GM08714 (cell line): ENCODE data around the gene MBD3.
"Not testable (repeated sequence)": the region's sequence is repeated elsewhere in the genome, so short reads cannot be mapped to it uniquely, and the experiment has no call there.

Experiments used
- H3K4me3 ChIP-seq: fragments of 200-500 bp; sonication (Bioruptor generic); 2 replicates; pipeline ENCODE4 v1.5.1; 2014; ENCODE audit warnings: mild to moderate bottlenecking, low read length, inconsistent platforms
- ZNF274 ChIP-seq: IDR thresholded peaks from 2 replicates; pipeline ENCODE4 v1.6.1; 2012; ENCODE audit warnings: mild to moderate bottlenecking, low read depth, low read length

MBD3 gene

DNA sequence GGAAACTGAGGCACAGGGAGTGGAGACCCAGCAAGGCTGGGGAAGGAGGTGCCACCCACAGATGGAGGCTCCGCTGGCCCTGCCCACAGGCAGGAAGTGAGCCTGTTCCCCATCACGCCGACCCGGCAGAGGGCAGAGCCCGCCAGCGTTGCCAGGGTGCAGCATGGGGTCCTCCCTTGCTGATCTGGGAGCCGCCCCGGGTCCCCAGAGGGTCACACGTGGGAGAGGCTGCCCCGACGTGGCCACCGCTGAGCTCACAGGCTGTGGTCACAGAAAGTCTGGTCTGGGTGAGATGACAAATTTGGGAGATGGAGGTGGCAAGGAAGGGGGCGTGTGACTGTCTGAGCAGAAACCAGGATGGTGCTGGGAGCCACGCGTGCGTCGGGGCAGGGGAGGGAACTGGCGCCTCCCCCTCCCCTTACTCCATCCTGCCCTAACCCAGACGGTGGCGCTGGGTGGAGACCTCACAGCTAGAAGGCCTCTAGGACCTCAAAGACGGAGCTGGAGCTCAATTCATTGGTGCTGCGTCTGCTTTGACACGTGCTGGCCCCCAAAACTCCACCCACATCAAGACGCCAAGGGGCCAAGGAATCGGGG is 32.3 kb downstream of the MBD3 start:
- TF ChIP-seq ZNF274 = no peak
- no peak overlapping the region for H3K4me3 ChIP-seq

DNA sequence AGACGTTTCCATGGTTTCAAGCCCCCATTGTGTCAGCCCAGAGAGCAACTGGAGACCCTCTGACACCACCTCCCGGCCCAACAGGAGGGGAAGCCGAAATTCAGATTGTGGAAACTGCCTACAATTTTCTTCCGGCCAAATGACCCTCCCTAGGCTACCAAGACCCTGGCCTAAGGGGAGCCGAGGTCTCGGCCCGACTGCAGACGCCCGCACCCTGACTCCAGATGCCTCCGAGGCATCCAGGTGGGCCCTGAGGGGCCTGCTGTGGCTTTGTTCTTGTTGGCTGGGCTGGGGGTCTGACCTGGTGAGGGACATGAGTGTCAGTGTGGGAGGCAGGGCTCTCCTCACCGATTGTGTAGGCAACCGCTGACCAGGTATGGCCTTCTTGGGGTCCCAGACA is 34.1 kb downstream of the MBD3 start:
- no peak overlapping the region for H3K4me3 ChIP-seq
- TF ChIP-seq ZNF274 = no peak

DNA sequence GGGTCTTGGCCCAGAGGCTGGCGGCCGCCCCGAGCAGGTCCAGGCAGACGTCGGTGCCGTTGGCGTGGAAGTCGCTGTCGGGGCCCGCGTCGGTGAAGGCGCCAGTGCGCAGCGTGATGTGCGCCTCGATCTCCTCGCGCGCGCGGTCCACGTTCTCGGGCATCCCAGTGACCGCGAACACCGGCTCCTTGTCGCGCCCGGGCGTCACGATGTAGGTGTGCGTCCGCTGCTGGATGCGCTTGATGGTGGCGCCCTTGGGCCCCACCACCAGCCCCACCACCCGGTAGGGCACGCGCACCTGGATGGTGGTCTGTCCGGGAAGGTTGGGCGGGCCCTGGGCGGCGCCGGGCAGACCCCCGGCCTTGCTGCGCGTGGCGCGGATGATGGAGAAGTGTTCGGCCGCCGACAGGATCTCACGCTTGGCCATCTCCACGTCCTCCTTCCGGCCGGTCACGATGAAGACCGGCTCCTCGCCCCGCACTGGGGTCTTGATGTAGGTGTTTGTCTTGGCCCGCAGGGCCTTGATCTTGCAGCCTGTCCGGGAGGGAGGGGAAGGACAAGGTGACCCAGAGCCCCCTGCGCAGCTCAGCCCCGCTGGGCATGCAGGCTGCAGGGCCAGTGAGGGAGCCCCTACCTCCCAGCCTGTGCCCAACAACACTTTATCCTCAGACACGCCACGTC is 36.1 kb downstream of the MBD3 start:
- TF ChIP-seq ZNF274 = no peak
- no peak overlapping the region for H3K4me3 ChIP-seq

DNA sequence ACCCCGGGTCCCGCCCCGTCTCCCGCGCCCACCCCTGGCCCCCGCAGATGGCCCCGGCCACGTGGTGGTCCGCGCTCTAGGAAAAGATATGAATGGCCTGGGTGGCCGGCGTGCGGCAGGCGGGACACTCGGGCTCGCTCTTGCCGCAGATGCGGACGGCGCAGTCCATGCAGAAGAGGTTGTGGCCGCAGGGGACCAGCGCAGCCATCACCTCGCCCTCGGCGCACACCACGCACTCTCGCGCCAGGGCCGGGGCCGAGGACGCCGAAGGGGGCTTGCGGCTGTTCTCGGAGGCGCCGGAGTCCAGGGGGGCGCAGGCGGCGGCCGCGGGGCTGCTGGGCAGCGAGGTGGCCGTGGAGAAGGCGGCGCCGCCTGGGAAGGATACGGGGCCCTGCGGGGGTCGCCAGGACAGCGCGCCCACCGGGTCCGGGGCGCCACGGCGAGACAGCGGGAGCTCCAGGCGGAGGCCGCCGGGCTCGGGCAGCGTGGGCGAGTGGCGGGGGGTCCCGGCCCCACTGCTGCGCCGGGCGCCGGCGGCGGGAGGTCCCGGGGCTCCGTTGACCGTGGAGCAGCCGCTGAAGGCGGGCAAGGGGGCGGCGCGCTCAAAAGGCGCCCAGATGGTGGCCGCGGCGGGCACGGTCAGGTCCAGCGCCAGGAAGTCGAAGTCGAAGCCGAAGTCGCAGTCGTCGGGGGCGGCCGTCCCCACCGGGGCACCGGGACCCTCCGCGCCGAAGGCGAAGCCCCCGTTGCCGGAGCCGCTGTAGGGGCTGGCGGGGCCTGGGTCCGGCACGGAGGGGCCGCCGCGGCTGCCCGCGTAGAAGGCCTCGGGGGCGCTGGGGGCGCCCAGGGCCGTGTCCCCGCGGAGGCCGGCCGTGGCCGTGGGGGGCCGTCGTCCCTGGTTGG is 36.9 kb downstream of the MBD3 start:
- no peak for TF ChIP-seq ZNF274
- no peak overlapping the region for H3K4me3 ChIP-seq

DNA sequence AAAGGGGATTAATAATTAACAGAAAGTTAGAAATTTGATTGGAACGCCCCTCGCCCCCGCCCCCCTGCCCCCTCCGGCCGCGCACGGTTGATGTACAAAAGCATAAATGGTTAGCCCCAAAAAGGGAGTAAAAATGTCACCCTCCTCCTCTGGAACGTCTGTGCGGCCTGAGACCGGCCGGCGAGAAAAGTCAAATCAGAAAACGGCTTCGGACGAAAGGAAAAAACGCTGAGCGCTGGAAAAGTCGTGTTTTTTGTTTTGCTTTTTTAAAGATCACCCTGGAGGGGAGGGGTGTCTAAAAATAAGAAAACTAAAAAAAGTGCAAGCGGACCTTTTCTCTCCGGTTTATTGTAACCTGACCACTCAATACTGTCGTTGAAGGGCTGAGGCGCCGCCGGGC is 37.7 kb downstream of the MBD3 start:
- no peak for TF ChIP-seq ZNF274

DNA sequence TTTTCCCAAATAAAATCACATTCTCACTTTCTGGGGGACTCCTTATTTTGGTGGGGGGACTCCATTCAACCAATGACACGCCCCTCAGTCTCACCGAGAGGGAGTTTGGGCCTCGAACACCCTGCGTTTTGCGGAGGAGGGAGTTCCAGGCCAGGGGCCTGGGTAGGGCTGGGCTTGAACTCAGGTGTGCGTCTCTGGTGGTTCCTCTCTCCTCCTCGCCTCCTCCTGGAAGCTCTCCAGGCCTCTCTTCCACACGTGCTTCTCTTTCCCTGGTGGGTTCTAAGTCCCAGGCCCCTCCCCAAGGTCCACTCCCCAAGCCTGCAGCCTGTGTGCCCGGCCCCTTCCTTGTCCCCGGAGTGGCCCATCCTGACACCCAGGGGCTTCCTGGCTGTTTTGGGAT is 39.2 kb downstream of the MBD3 start:
- no peak for TF ChIP-seq ZNF274
- H3K4me3 ChIP-seq = no peak overlapping the region

More for the DNA sequence above, 37.7 kb downstream of the MBD3 start:
- no peak overlapping the region for H3K4me3 ChIP-seq

DNA sequence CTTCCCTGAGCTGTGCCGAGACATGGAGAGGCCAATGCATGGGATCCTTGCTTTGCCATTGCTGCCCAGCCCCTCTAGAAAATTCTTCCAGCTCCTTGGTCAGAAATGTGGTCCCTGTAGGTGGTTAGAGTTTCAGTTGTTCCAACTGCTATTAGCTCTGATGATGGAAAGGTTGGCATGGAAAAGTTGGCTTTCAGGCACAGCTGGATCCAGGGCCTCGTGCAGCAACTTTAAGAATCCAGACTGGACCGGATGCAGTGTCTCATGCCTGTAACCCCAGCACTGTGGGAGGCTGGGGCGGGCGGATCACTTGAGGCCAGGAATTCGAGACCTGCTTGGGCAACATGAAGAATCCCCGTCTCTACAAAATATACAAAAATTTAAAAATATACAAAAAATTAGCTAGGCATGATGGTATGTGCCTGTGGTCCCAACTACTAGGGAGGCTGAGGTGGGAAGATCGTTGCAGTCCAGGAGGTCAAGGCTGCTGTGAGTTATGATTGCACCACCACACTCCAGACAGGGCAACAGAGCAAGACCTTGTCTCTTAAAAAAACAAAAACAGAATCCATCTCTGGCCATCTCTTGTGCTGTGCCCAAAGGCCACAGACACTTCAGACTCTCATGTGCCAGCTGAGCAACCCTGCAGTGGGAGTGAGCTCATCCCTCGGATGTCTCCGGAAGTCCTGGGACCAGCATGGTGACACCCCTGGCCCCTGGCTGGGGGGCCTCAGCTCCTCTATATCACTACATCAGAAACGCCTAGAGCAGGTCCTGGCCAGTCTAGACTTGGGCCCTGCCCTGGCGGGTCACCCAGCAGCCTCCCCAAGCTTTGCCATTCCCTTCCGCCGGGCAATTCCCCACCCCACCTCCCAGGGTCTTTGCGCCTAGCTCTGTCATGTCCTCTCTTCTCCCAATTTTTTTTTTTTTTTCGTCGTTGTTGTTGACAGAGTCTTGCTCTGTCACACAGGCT is 41.3 kb downstream of the MBD3 start:
- no peak overlapping the region for H3K4me3 ChIP-seq
- TF ChIP-seq ZNF274 = no peak

DNA sequence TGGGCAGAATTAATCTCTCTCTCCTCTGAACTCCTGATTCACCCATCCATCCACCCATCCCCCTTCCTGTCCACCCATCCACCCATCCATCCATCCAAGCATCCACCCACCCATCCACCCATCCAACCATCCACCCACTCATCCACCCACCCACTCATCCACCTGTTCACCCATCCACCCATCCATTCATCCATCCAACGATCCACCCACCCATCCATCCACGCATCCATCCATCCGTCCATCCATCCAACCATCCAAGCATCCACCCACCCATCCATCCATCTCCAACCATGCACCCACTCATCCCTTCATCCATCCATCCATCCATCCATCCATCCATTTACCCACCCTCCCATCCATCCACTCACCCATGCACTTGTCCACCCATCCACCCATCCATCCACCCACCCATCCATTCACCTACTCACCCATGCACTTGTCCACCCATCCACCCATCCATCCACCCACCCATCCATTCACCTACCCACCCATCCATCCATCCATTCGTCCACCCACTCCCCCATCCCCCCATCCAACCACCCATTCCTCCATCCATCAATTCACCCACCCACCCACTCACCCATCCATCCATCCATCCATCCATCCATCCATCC is 43.2 kb downstream of the MBD3 start:
- TF ChIP-seq ZNF274 = no peak
- H3K4me3 ChIP-seq = no peak overlapping the region

DNA sequence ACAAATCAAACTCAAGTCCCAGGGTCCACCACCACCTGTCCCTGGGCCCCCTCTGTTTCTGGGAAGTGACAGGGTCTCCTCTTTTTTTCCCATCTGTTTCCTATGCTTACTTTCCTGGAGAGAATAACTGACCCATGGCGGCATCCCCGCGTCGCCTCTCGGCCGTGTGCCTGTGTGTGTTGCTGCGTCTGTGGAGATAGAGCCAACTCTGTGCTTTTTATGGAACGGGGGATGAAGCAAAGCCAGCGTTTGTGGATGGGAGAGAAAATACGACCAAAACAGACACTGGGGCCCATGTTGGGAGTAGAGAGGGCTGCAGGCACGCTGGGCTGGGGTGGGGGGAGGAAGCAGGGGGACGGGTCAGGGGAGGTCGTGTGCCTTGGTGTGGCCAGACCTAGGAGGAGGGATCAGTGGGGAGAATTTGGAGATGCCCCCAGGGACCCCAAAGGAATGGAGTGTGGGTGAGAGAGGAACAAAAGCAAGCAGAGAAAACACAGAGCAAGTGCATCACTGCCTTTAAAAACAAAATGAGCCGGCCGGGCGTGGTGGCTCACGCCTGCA is 52.2 kb downstream of the MBD3 start:
- TF ChIP-seq ZNF274 = no peak
- no peak overlapping the region for H3K4me3 ChIP-seq

DNA sequence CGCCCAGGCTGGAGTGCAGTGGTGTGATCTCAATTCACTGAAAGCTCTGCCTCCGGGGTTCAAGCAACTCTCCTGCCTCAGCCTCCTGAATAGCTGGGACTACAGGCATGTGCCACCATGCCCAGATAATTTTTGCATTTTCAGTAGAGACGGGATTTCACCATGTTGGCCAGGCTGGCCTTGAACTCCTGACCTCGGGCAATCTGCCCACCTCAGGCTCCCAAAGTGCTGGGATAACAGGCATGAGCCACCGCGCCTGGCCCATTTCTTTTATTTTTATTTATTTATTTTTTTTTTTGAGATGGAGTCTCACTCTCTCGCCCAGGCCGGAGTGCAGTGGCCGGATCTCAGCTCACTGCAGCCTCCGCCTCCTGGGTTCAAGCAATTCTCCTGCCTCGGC is 52.9 kb downstream of the MBD3 start:
- not testable (repeated sequence) for H3K4me3 ChIP-seq

DNA sequence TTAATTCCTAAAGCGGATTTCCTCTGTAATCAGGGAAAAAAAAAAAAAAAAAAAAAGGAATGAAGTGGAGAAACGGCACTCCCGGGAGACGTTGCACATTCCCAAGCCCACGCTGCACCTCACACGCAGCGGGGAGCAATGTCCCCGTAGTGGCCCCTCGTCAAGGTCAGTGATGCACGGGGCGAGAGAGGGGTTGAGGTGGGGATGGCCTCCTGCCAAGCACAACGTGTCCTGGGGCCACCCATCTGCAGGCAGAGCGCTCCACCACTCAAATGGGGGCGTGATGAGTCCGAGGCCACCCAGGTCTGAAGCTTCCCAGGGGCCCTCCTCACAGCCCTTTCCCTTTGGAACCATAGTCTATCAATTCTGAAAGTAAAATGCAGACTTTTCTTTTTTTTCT is 53.7 kb downstream of the MBD3 start:
- H3K4me3 ChIP-seq = no peak overlapping the region
- TF ChIP-seq ZNF274 = no peak

DNA sequence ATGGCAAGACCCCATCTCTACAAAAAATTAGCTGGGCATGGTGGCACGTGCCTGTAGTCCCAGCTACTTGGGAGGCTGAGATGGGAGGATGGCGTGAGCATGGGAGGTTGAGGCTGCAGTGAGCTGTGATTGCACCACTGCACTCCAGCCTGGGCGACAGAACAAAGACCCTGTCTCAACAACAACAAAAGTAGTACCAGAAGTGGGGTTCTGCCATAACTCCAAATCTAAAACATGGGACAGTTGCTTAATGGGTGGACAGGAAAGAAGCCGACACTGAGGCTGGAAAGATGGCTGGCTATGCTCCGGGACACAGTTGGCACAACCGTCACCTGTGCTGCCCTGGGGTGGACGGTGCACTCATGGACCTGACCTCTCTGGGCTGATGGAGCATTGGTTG is 57.0 kb downstream of the MBD3 start:
- H3K4me3 ChIP-seq = not testable (repeated sequence)

DNA sequence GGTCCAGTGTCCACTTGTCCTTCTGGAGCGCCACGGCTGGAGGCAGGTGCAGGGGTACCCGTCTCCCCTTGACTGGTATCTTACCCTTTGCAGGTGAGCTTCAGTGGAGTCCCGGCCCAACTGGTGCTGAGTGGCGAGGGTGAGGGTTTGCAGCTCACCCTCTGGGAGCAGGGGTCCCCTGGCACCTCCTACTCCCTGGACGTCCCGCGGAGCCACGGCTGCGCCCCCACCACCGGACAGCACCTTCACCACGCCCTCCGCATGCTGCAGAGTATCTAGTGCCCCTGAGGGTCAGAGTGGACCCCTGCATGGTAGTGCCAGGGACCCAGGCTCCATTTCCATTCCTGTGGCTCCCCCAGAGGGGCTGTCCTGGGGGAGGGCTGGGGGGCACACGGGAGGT is 57.7 kb downstream of the MBD3 start:
- TF ChIP-seq ZNF274 = no peak
- H3K4me3 ChIP-seq = no peak overlapping the region
